HEK293T (cell line): ENCODE measurements around the gene IGF2BP3.

ENCODE experiments used
- ARNT ChIP-seq: fragments of 450-650 bp; IDR thresholded peaks from 2 replicates; pipeline ENCODE4 v1.6.1; 2017; ENCODE audit warnings: mild to moderate bottlenecking
- BHLHE40 ChIP-seq: fragments of 450-650 bp; IDR thresholded peaks from 2 replicates; pipeline ENCODE4 v1.6.1; 2016; ENCODE audit warnings: mild to moderate bottlenecking, moderate library complexity, borderline replicate concordance
- CTBP1 ChIP-seq: fragments of 450-650 bp; IDR thresholded peaks from 2 replicates; pipeline ENCODE4 v1.6.1; 2016; ENCODE audit warnings: borderline replicate concordance
- ELF4 ChIP-seq: fragments of 450-650 bp; IDR thresholded peaks from 2 replicates; pipeline ENCODE4 v1.6.1; 2017; ENCODE audit warnings: antibody characterized with exemption
- FOXA1 ChIP-seq: fragments of 450-650 bp; IDR thresholded peaks from 2 replicates; pipeline ENCODE4 v1.6.1; 2016; ENCODE audit warnings: mild to moderate bottlenecking
- FOXM1 ChIP-seq: fragments of 450-650 bp; IDR thresholded peaks from 2 replicates; pipeline ENCODE4 v1.6.1; 2017; ENCODE audit warnings: mild to moderate bottlenecking, borderline replicate concordance
- HDGF ChIP-seq: fragments of 450-650 bp; IDR thresholded peaks from 2 replicates; pipeline ENCODE4 v1.6.1; 2017; ENCODE audit warnings: antibody characterized with exemption, borderline replicate concordance
- LEF1 ChIP-seq: fragments of 450-650 bp; IDR thresholded peaks from 2 replicates; pipeline ENCODE4 v1.6.1; 2017; ENCODE audit warnings: mild to moderate bottlenecking, borderline replicate concordance
- NFRKB ChIP-seq: fragments of 450-650 bp; IDR thresholded peaks from 2 replicates; pipeline ENCODE4 v1.6.1; 2016; ENCODE audit warnings: mild to moderate bottlenecking, moderate library complexity
- SP1 ChIP-seq: fragments of 450-650 bp; IDR thresholded peaks from 2 replicates; pipeline ENCODE4 v1.6.1; 2017
- SUZ12 ChIP-seq: fragments of 450-650 bp; IDR thresholded peaks from 2 replicates; pipeline ENCODE4 v1.6.1; 2016; ENCODE audit warnings: mild to moderate bottlenecking
- TARDBP ChIP-seq: fragments of 450-650 bp; IDR thresholded peaks from 2 replicates; pipeline ENCODE4 v1.6.1; 2016
- ZNF384 ChIP-seq: fragments of 450-650 bp; IDR thresholded peaks from 2 replicates; pipeline ENCODE4 v1.6.1; 2016
- TF ChIP-seq, protein P1 (sequence below): fragments of 450-650 bp; IDR thresholded peaks from 2 replicates; pipeline ENCODE4 v1.6.1; 2016

DNA sequence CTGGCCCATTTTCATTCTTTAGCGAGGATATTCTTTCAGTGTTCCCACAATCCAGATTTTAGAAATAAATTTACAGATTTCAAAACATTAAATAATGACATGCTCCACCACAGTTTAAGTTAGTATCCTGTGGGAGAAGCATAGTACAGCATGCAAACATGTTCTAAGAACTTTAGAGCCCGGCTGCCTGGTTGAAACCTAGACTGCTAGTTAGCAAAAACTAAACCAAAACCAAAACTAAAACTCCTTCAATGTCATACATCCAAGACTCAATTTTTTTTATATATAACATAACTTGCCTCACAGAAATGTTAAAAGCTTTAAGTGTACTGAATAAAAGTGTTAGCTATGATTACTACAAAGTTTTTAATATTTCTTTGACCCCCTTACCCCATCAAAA lies 44.5 kb upstream of the IGF2BP3 start:
- TF ChIP-seq BHLHE40 (no peak), LEF1 (no peak), FOXA1 (no peak), ELF4 (no peak), SP1 (no peak), TARDBP (no peak), SUZ12 (no peak), ARNT (no peak), NFRKB (no peak), CTBP1 (no peak), HDGF (no peak), FOXM1 (no peak), ZNF384 (no peak)
- TF ChIP-seq, protein P1, sequence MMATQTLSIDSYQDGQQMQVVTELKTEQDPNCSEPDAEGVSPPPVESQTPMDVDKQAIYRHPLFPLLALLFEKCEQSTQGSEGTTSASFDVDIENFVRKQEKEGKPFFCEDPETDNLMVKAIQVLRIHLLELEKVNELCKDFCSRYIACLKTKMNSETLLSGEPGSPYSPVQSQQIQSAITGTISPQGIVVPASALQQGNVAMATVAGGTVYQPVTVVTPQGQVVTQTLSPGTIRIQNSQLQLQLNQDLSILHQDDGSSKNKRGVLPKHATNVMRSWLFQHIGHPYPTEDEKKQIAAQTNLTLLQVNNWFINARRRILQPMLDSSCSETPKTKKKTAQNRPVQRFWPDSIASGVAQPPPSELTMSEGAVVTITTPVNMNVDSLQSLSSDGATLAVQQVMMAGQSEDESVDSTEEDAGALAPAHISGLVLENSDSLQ = no peak
